ENCODE measurements around the gene MCUB.

The MCUB gene

GRCh38 chr4:109729117-109729717 lies 169.2 kb downstream of the MCUB start:
- no peaks in the 10 kb centered on the region for H3K27me3 ChIP-seq (replicated peaks; ENCODE audit: control insufficient read depth, insufficient read depth, low read length)
- no peak for DNase-seq (ENCODE audit: extremely low read depth, insufficient read length)
- peak overlapping the region; percentile 85 for H3K4me3 ChIP-seq (replicated peaks; ENCODE audit: low read depth, low read length)
- H3K36me3 ChIP-seq (ENCODE audit: control insufficient read depth, insufficient read depth, low read length), result no peaks in the 10 kb centered on the region
- TF ChIP-seq CTCF (IDR thresholded peaks at IDR 0.05; ENCODE audit: insufficient read depth, low read length, poor library complexity, severe bottlenecking), result no peak

GRCh38 chr4:109729718-109730618 lies 169.9 kb downstream of the MCUB start, which contains the start of gene PLA2G12A:
TSS of gene PLA2G12A (minus strand) at chr4:109730070. CDS start at chr4:109729809, 261 bp downstream.
- TF ChIP-seq CTCF (IDR thresholded peaks at IDR 0.05; ENCODE audit: insufficient read depth, low read length, poor library complexity, severe bottlenecking), result no peak
- DNase-seq (ENCODE audit: extremely low read depth, insufficient read length), result peak; percentile 87
- Histone ChIP-seq H3K27me3 (replicated peaks; ENCODE audit: control insufficient read depth, insufficient read depth, low read length) (no peaks in the 10 kb centered on the region), H3K36me3 (ENCODE audit: control insufficient read depth, insufficient read depth, low read length) (no peaks in the 10 kb centered on the region), H3K4me3 (replicated peaks; ENCODE audit: low read depth, low read length) (peak within 1 kb of the TSS; percentile 85)

- DNase-seq (ENCODE audit: extremely low read depth, insufficient read length), result no peak
- no peaks in the 10 kb centered on the region for H3K27me3 ChIP-seq (replicated peaks; ENCODE audit: control insufficient read depth, insufficient read depth, low read length)
- no peaks in the 10 kb centered on the region for H3K36me3 ChIP-seq (ENCODE audit: control insufficient read depth, insufficient read depth, low read length)
- no peak for TF ChIP-seq CTCF (IDR thresholded peaks at IDR 0.05; ENCODE audit: insufficient read depth, low read length, poor library complexity, severe bottlenecking)
- peak overlapping the region; percentile 83 for H3K4me3 ChIP-seq (replicated peaks; ENCODE audit: low read depth, low read length)
Measured at GRCh38 chr4:109730619-109731545, 170.8 kb downstream of the MCUB start.

- H3K27me3 ChIP-seq (replicated peaks; ENCODE audit: control insufficient read depth, insufficient read depth, low read length), result no peaks in the 10 kb centered on the region
- no peak overlapping the region for H3K4me3 ChIP-seq (replicated peaks; ENCODE audit: low read depth, low read length)
- H3K36me3 ChIP-seq (ENCODE audit: control insufficient read depth, insufficient read depth, low read length), result no peaks in the 10 kb centered on the region
- no peak for DNase-seq (ENCODE audit: extremely low read depth, insufficient read length)
- no peak for TF ChIP-seq CTCF (IDR thresholded peaks at IDR 0.05; ENCODE audit: insufficient read depth, low read length, poor library complexity, severe bottlenecking)
Measured at GRCh38 chr4:109733728-109734127, 173.7 kb downstream of the MCUB start.

GRCh38 chr4:109735566-109736365 lies 175.7 kb downstream of the MCUB start:
- TF ChIP-seq CTCF (IDR thresholded peaks at IDR 0.05; ENCODE audit: insufficient read depth, low read length, poor library complexity, severe bottlenecking), result no peak
- no peaks in the 10 kb centered on the region for H3K36me3 ChIP-seq (ENCODE audit: control insufficient read depth, insufficient read depth, low read length)
- H3K27me3 ChIP-seq (replicated peaks; ENCODE audit: control insufficient read depth, insufficient read depth, low read length), result no peaks in the 10 kb centered on the region
- no peak for DNase-seq (ENCODE audit: extremely low read depth, insufficient read length)
- H3K4me3 ChIP-seq (replicated peaks; ENCODE audit: low read depth, low read length), result no peak overlapping the region
